ENCODE data around the gene RXRA.

- no peak for TF ChIP-seq POLR2A (IDR thresholded peaks at IDR 0.05; ENCODE audit: low read depth, low read length)
- no peak for TF ChIP-seq EZH2 (IDR thresholded peaks at IDR 0.05; ENCODE audit: borderline replicate concordance, low read depth, low read length, severe bottlenecking)
- TF ChIP-seq, protein P1, sequence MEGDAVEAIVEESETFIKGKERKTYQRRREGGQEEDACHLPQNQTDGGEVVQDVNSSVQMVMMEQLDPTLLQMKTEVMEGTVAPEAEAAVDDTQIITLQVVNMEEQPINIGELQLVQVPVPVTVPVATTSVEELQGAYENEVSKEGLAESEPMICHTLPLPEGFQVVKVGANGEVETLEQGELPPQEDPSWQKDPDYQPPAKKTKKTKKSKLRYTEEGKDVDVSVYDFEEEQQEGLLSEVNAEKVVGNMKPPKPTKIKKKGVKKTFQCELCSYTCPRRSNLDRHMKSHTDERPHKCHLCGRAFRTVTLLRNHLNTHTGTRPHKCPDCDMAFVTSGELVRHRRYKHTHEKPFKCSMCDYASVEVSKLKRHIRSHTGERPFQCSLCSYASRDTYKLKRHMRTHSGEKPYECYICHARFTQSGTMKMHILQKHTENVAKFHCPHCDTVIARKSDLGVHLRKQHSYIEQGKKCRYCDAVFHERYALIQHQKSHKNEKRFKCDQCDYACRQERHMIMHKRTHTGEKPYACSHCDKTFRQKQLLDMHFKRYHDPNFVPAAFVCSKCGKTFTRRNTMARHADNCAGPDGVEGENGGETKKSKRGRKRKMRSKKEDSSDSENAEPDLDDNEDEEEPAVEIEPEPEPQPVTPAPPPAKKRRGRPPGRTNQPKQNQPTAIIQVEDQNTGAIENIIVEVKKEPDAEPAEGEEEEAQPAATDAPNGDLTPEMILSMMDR (IDR thresholded peaks at IDR 0.05; ENCODE audit: extremely low read depth in 1 of 2, insufficient read depth in 1 of 2, low read depth in 1 of 2, low read length in 2 of 2) = peak in 1 of 2 donors; percentile 22
- TF ChIP-seq MAX (IDR thresholded peaks at IDR 0.05; ENCODE audit: insufficient read depth, insufficient read length) = no peak
Measured at GRCh38 chr9:134396825-134397224, 70.6 kb downstream of the RXRA start.

Measured in endothelial cell of umbilical vein (primary cell).